Measurements from ENCODE around the gene IL20. TPM values are rescaled to one million over a fixed set of nuclear protein-coding genes. Genes with fewer than 3 reads are reported as not detected.

IL20 gene
- total RNA-seq, 1 experiment from 2014 or later, result not detected

GRCh38 chr1:206909161-206909882 lies 43.9 kb downstream of the IL20 start:
- DNase-seq (ENCODE audit: low read depth, low spot score), result no peak
- in situ Hi-C loops (cut with HindIII; ENCODE audit: low pct_unique_long_range_greater_than_20kb, low sequenced_read_pairs), result no loop called here

- no peak for DNase-seq (ENCODE audit: low read depth, low spot score)
- in situ Hi-C loops (cut with HindIII; ENCODE audit: low pct_unique_long_range_greater_than_20kb, low sequenced_read_pairs), result no loop called here
Measured at GRCh38 chr1:206909883-206910318, 44.5 kb downstream of the IL20 start.

GRCh38 chr1:206911064-206911663 lies 45.7 kb downstream of the IL20 start:
- DNase-seq (ENCODE audit: low read depth, low spot score), result peak; percentile 67
- in situ Hi-C loops (cut with HindIII; ENCODE audit: low pct_unique_long_range_greater_than_20kb, low sequenced_read_pairs), result no loop called here

GRCh38 chr1:206912445-206913095 lies 47.1 kb downstream of the IL20 start:
- in situ Hi-C loops (cut with HindIII; ENCODE audit: low pct_unique_long_range_greater_than_20kb, low sequenced_read_pairs), result no loop called here
- DNase-seq (ENCODE audit: low read depth, low spot score), result peak; percentile 91

GRCh38 chr1:206913766-206914537 lies 48.5 kb downstream of the IL20 start:
- DNase-seq (ENCODE audit: low read depth, low spot score), result no peak
- in situ Hi-C loops (cut with HindIII; ENCODE audit: low pct_unique_long_range_greater_than_20kb, low sequenced_read_pairs), result no loop called here

DNA sequence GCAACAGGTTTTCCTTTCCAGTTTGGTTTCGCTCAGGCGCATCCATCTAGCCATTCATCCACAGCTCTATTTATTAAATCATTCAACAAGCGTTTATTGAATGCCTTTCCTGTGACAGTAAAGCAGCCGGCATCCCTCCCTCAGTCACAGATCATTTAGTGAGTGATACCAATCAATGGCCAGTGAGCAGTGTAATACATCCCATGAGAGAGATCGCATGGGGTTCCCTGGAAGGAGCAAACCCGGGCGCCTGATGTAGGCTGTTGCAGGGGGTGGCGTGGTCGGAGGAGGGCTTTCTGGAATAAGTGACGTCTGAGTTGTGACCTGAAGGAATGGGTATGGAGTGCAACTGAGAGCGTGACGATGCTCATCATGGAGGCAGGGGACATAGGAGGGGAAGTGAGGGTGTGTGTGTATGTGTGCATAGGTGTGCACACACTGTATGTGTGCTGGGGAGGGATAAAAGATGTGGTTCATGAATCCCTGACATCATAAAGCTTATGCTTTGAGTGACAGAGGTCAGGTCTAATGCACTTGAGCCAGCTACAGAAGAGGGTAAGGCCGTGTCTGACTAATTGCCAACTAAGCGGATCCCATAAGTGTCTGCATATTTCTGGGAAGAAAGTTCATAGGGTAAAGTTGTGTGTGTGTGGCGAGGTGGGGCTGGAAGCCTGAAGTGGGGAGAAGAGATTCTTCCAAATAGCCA lies 49.8 kb downstream of the IL20 start:
- in situ Hi-C loops (cut with HindIII; ENCODE audit: low pct_unique_long_range_greater_than_20kb, low sequenced_read_pairs), result no loop called here
- no peak for DNase-seq (ENCODE audit: low read depth, low spot score)

GRCh38 chr1:206916000-206916709 lies 50.7 kb downstream of the IL20 start:
- in situ Hi-C loops (cut with HindIII; ENCODE audit: low pct_unique_long_range_greater_than_20kb, low sequenced_read_pairs), result no loop called here

GRCh38 chr1:206918076-206918475 lies 52.7 kb downstream of the IL20 start:
- no peak for DNase-seq (ENCODE audit: low read depth, low spot score)
- in situ Hi-C loops (cut with HindIII; ENCODE audit: low pct_unique_long_range_greater_than_20kb, low sequenced_read_pairs), result no loop called here

More at GRCh38 chr1:206916000-206916709, 50.7 kb downstream of the IL20 start:
- DNase-seq (ENCODE audit: low read depth, low spot score), result no peak

Other genes starting within 250 kb of the IL20 start
- 26.3 and 33.1 TPM in 2 replicates for gene DYRK3, start 230.1 kb upstream of the IL20 start, total RNA-seq (2014; rRNA removed; shearing (Covaris generic))
- 27.9 and 28.4 TPM in 2 replicates for gene MAPKAPK2, start 180.7 kb upstream of the IL20 start, total RNA-seq (2014; rRNA removed; shearing (Covaris generic))
- 0.26 TPM in 1 of 2 replicates, not detected in the other for gene IL19, start 94.8 kb upstream of the IL20 start, total RNA-seq (2014; rRNA removed; shearing (Covaris generic))
- gene IL10, start 93.1 kb upstream of the IL20 start, total RNA-seq (2014; rRNA removed; shearing (Covaris generic)), result not detected in 2 replicates
- 0.37 TPM in 1 of 2 replicates, not detected in the other for gene IL24, start 31.8 kb downstream of the IL20 start, total RNA-seq (2014; rRNA removed; shearing (Covaris generic))
- 1.7 and 2.8 TPM in 2 replicates for gene FCMR, start 56.3 kb downstream of the IL20 start, total RNA-seq (2014; rRNA removed; shearing (Covaris generic))
- not detected in 2 replicates for gene PIGR, start 80.8 kb downstream of the IL20 start, total RNA-seq (2014; rRNA removed; shearing (Covaris generic))
- not detected in 2 replicates for gene FCAMR, start 104.8 kb downstream of the IL20 start, total RNA-seq (2014; rRNA removed; shearing (Covaris generic))
- 0.13 and 0.50 TPM in 2 replicates for gene C1orf116, start 167.1 kb downstream of the IL20 start, total RNA-seq (2014; rRNA removed; shearing (Covaris generic))
- gene YOD1, start 185.6 kb downstream of the IL20 start, total RNA-seq (2014; rRNA removed; shearing (Covaris generic)), result 9.2 and 9.4 TPM in 2 replicates
- gene PFKFB2, start 187.7 kb downstream of the IL20 start, total RNA-seq (2014; rRNA removed; shearing (Covaris generic)), result 24.0 and 24.9 TPM in 2 replicates
- not detected in 2 replicates for gene C4BPB, start 223.2 kb downstream of the IL20 start, total RNA-seq (2014; rRNA removed; shearing (Covaris generic))
- gene C4BPA, start 238.6 kb downstream of the IL20 start, total RNA-seq (2014; rRNA removed; shearing (Covaris generic)), result not detected in 2 replicates

Measured in SK-MEL-5 (cell line).